H9 (cell line): ENCODE results near the gene CAMTA1. TPM values are rescaled to one million over a fixed set of nuclear protein-coding genes. Genes with fewer than 3 reads are reported as not detected.

ENCODE experiments used
- DNase-seq: peaks from one replicate; pipeline ENCODE4 v3.0.0-alpha.2; 2017
- H2AFZ ChIP-seq: one replicate; pipeline ENCODE4 v1.6.1; 2013; ENCODE audit warnings: mild to moderate bottlenecking, low read length, control low read depth, moderate library complexity
- H2AK5ac ChIP-seq: 2 replicates; pipeline ENCODE4 v1.6.1; 2013; ENCODE audit warnings: low read length, control low read depth, mixed read lengths; ENCODE audit not compliant: insufficient read length
- H2BK120ac ChIP-seq: one replicate; pipeline ENCODE4 v1.6.1; 2013; ENCODE audit warnings: low read depth, mild to moderate bottlenecking, low read length, control low read depth, inconsistent platforms; ENCODE audit not compliant: poor library complexity, severe bottlenecking
- H2BK12ac ChIP-seq: 2 replicates; pipeline ENCODE4 v1.6.1; 2013; ENCODE audit warnings: low read length, control low read depth, mixed read lengths, low read depth; ENCODE audit not compliant: insufficient read length
- H2BK15ac ChIP-seq: 2 replicates; pipeline ENCODE4 v1.6.1; 2013; ENCODE audit warnings: low read depth, low read length, control low read depth
- H2BK20ac ChIP-seq: one replicate; pipeline ENCODE4 v1.6.1; 2013; ENCODE audit warnings: low read depth, mild to moderate bottlenecking, low read length, control low read depth, inconsistent platforms; ENCODE audit not compliant: poor library complexity, severe bottlenecking
- H2BK5ac ChIP-seq: 2 replicates; pipeline ENCODE4 v1.6.1; 2013; ENCODE audit warnings: low read length, control low read depth, mixed read lengths; ENCODE audit not compliant: insufficient read length
- H3K14ac ChIP-seq: 2 replicates; pipeline ENCODE4 v1.6.1; 2013; ENCODE audit warnings: low read length, control low read depth; ENCODE audit not compliant: insufficient read depth
- H3K18ac ChIP-seq: 2 replicates; pipeline ENCODE4 v1.6.1; 2013; ENCODE audit warnings: low read depth, mild to moderate bottlenecking, mixed read lengths, low read length, control low read depth; ENCODE audit not compliant: insufficient read length
- H3K23ac ChIP-seq: 2 replicates; pipeline ENCODE4 v1.6.1; 2013; ENCODE audit warnings: low read length, control low read depth, mixed read lengths, low read depth; ENCODE audit not compliant: insufficient read length
- H3K23me2 ChIP-seq: 2 replicates; pipeline ENCODE4 v1.6.1; 2013; ENCODE audit warnings: low read depth, mild to moderate bottlenecking, mixed read lengths, low read length, control low read depth; ENCODE audit not compliant: insufficient read length, poor library complexity, severe bottlenecking
- H3K27ac ChIP-seq: 2 replicates; pipeline ENCODE4 v1.5.1; 2013; ENCODE audit warnings: low read length, control low read depth, mixed read lengths, low read depth; ENCODE audit not compliant: insufficient read length
- H3K27me3 ChIP-seq: 2 replicates; pipeline ENCODE4 v1.6.1; 2013; ENCODE audit warnings: low read length, control low read depth, inconsistent platforms; ENCODE audit not compliant: insufficient read depth
- H3K4ac ChIP-seq: 2 replicates; pipeline ENCODE4 v1.6.1; 2013; ENCODE audit warnings: low read depth, mild to moderate bottlenecking, control low read depth, inconsistent platforms, low read length, moderate library complexity
- H3K4me1 ChIP-seq: 2 replicates; pipeline ENCODE4 v1.6.1; 2013; ENCODE audit warnings: low read length, control low read depth, inconsistent platforms; ENCODE audit not compliant: insufficient read depth
- H3K4me2 ChIP-seq: 2 replicates; pipeline ENCODE4 v1.6.1; 2013; ENCODE audit warnings: low read length, control low read depth, mixed read lengths; ENCODE audit not compliant: insufficient read length, insufficient read depth
- H3K56ac ChIP-seq: 2 replicates; pipeline ENCODE4 v1.6.1; 2013; ENCODE audit warnings: low read depth, mild to moderate bottlenecking, mixed read lengths, low read length, control low read depth; ENCODE audit not compliant: insufficient read length
- H3K79me1 ChIP-seq: 2 replicates; pipeline ENCODE4 v1.6.1; 2013; ENCODE audit warnings: low read depth, mild to moderate bottlenecking, moderate library complexity, low read length, control low read depth, inconsistent platforms; ENCODE audit not compliant: insufficient read depth, poor library complexity, severe bottlenecking
- H3K79me2 ChIP-seq: 2 replicates; pipeline ENCODE4 v1.6.1; 2013; ENCODE audit warnings: low read length, control low read depth, inconsistent platforms; ENCODE audit not compliant: insufficient read depth
- H3K9ac ChIP-seq: 2 replicates; pipeline ENCODE4 v1.6.1; 2013; ENCODE audit warnings: low read length, control low read depth, mixed read lengths; ENCODE audit not compliant: insufficient read length; ENCODE audit errors: extremely low read depth
- H3K9me3 ChIP-seq: one replicate; pipeline ENCODE4 v1.6.1; 2013; ENCODE audit warnings: low read depth, low read length, inconsistent platforms; ENCODE audit not compliant: control insufficient read depth
- H3T11ph ChIP-seq: one replicate; pipeline ENCODE4 v1.6.1; 2013; ENCODE audit warnings: mild to moderate bottlenecking, low read length, control low read depth, inconsistent platforms
- H4K20me1 ChIP-seq: one replicate; pipeline ENCODE4 v1.6.1; 2013; ENCODE audit not compliant: control insufficient read depth, insufficient read length, insufficient read depth
- H4K5ac ChIP-seq: 2 replicates; pipeline ENCODE4 v1.6.1; 2013; ENCODE audit warnings: low read depth, mild to moderate bottlenecking, mixed read lengths, low read length, control low read depth; ENCODE audit not compliant: insufficient read length
- H4K8ac ChIP-seq: replicated peaks from 2 replicates; pipeline ENCODE4 v1.6.1; 2013; ENCODE audit warnings: low read length, control low read depth, mixed read lengths, low read depth; ENCODE audit not compliant: insufficient read length
- H4K91ac ChIP-seq: 2 replicates; pipeline ENCODE4 v1.6.1; 2013; ENCODE audit warnings: low read depth, mild to moderate bottlenecking, moderate library complexity, mixed read lengths, low read length, control low read depth; ENCODE audit not compliant: insufficient read length
- H3K27ac Mint-ChIP-seq, 3 experiments: 2 replicates in 2 of 3; 3 replicates in 1 of 3; pipeline ENCODE4 v1.8.0; 2020 to 2021; ENCODE audit warnings: mixed read lengths in 3 of 3, mild to moderate bottlenecking in 1 of 3, moderate library complexity in 1 of 3
- H3K27me3 Mint-ChIP-seq: 2 replicates; pipeline ENCODE4 v1.8.0; 2021; ENCODE audit warnings: low read depth, mild to moderate bottlenecking, moderate library complexity, mixed read lengths
- H3K36me3 Mint-ChIP-seq, 3 experiments: 2 replicates in 2 of 3; 3 replicates in 1 of 3; pipeline ENCODE4 v1.8.0; 2020 to 2021; ENCODE audit warnings: low read depth in 3 of 3, mixed read lengths in 3 of 3; ENCODE audit not compliant: insufficient read depth in 1 of 3
- H3K4me1 Mint-ChIP-seq, 2 experiments: 2 replicates each; pipeline ENCODE4 v1.8.0; 2020; ENCODE audit warnings: mixed read lengths in 2 of 2
- H3K4me3 Mint-ChIP-seq, 2 experiments: 2 replicates in 1 of 2; 3 replicates in 1 of 2; pipeline ENCODE4 v1.8.0; 2020 to 2021; ENCODE audit warnings: mild to moderate bottlenecking in 2 of 2, mixed read lengths in 2 of 2, moderate library complexity in 1 of 2
- H3K9me3 Mint-ChIP-seq, 2 experiments: 2 replicates in 1 of 2; 3 replicates in 1 of 2; pipeline ENCODE4 v1.8.0; 2020; ENCODE audit warnings: mild to moderate bottlenecking in 2 of 2, mixed read lengths in 2 of 2, moderate library complexity in 1 of 2
- WGBS: extraction: QIAGEN DNeasy Blood & Tissue Kit; methylation state at CpG from one replicate; pipeline ENCODE4 v1.1.7; 2013; ENCODE audit warnings: missing lambda C conversion rate, low lambda C conversion rate, mixed read lengths; ENCODE audit not compliant: insufficient read length; ENCODE audit errors: extremely low coverage; 5-methylcytosine and 5-hydroxymethylcytosine counted together
- total RNA-seq: library from RNA; stranded (reverse); gene quantifications from 2 replicates; pipeline ENCODE4 v1.2.1, GENCODE V29; 2021
- TF ChIP-seq, protein P1 (sequence below): fragments of 200-600 bp; sonication (generic); conservative IDR thresholded peaks from 3 replicates; pipeline ENCODE4 v1.8.0; 2021; ENCODE audit warnings: antibody characterized with exemption, mild to moderate bottlenecking

The CAMTA1 gene
- total RNA-seq, 1 experiment from 2014 or later, result 115 TPM

DNA sequence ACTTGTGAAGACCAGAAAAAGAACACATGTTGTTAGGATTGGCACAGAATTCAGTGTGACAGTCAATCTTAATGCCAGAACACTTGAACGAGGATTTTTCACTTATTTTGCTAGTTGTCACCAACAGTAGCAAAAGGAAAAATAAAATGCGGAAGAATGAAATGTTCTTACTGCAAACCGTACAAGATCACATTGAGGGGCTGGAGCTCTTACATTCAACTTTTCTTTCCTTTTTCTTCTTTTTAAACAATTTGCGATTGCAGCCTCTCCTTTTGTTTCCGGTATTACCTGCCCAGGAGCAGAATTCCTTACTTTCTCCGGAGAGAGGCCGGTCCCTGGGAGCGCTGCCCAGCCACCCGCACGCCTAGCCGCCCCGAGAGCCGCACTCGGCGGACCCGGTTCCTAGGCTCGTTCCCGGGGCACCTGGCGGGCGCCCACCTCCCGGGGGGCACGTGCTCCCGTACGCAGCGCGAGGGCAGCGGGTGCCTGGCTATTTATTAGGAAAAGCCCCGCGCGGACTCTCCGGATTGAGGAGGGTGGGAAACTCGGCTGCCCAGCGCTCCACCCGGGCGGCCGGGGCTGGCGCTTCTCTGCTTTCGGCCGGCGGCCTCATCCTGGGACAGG lies 1.2 kb upstream of the CAMTA1 start:
- Histone ChIP-seq H3K23ac (no peak overlapping the region), H4K20me1 (peaks cover 7% of the 10 kb centered on the region), H4K91ac (no peak overlapping the region), H4K5ac (no peak overlapping the region), H3K27ac (no peak overlapping the region), H4K8ac (no peak overlapping the region), H2BK120ac (no peak overlapping the region), H3K56ac (no peak overlapping the region), H3K9ac (peak overlapping the region; percentile 89), H2AFZ (no peak overlapping the region), H2BK20ac (no peak overlapping the region), H2BK12ac (no peak overlapping the region), H3K23me2 (peaks cover 9% of the 10 kb centered on the region), H2AK5ac (no peak overlapping the region), H2BK15ac (no peak overlapping the region), H3K14ac (peak overlapping the region; percentile 89), H3K27me3 (no peaks in the 10 kb centered on the region), H3K4ac (no peak overlapping the region; the same call in 1 of the 2 replicates), H2BK5ac (no peak overlapping the region), H3K4me2 (peak overlapping the region; percentile 97), H3K4me1 (no peaks in the 10 kb centered on the region; the same call in 1 of the 2 replicates), H3K9me3 (no peaks in the 10 kb centered on the region), H3K18ac (peak overlapping the region; percentile 87), H3T11ph (no peak overlapping the region), H3K79me2 (peaks cover 27% of the 10 kb centered on the region), H3K79me1 (peaks cover 10% of the 10 kb centered on the region)
- H3K9me3 Mint-ChIP-seq, result no peaks in the 10 kb centered on the region
- peaks cover 36 to 37% of the 10 kb centered on the region in 2 experiments for H3K4me1 Mint-ChIP-seq
- peak overlapping the region; percentile 76 to 91 (median 81); a peak in 6 of 7 replicates for H3K27ac Mint-ChIP-seq
- TF ChIP-seq, protein P1, sequence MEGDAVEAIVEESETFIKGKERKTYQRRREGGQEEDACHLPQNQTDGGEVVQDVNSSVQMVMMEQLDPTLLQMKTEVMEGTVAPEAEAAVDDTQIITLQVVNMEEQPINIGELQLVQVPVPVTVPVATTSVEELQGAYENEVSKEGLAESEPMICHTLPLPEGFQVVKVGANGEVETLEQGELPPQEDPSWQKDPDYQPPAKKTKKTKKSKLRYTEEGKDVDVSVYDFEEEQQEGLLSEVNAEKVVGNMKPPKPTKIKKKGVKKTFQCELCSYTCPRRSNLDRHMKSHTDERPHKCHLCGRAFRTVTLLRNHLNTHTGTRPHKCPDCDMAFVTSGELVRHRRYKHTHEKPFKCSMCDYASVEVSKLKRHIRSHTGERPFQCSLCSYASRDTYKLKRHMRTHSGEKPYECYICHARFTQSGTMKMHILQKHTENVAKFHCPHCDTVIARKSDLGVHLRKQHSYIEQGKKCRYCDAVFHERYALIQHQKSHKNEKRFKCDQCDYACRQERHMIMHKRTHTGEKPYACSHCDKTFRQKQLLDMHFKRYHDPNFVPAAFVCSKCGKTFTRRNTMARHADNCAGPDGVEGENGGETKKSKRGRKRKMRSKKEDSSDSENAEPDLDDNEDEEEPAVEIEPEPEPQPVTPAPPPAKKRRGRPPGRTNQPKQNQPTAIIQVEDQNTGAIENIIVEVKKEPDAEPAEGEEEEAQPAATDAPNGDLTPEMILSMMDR, result no peak
- DNase-seq, result no peak
- H3K27me3 Mint-ChIP-seq, result no peaks in the 10 kb centered on the region
- peak overlapping the region; percentile 81 to 89 for H3K4me3 Mint-ChIP-seq
- WGBS, result no CpG with 5 or more reads among the region's 40 CpGs
- peaks cover 0 to 8% (median 5%) of the 10 kb centered on the region in 3 experiments; a peak in 3 of 7 replicates for H3K36me3 Mint-ChIP-seq
